ENCODE measurements around the gene DYNLRB1. TPM values are rescaled to one million over a fixed set of nuclear protein-coding genes. Genes with fewer than 3 reads are reported as not detected.

DYNLRB1 gene
- total RNA-seq, 6 donors from 2014 or later, result 77.5 to 156 (median 122) TPM

DNA sequence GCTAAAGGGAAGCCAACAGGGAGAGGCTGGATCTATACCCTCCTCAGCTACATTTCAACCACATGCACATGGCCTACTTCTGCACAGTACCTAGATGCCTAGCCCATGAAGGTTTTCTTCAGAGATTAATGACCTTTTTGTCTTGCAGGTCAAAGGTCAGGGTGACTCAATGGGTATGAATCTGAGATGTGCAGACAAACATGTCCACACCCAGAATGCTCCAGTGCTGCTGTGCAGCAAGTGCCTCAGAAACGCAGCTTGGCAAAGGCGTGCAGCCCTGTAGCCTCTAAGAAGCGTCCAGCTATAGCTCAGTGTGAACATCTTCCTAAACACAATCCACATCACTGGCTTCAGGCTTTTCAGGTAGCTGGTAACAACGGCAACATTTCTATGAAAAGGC lies 66.7 kb downstream of the DYNLRB1 start:
- ATAC-seq (ENCODE audit: low FRiP score in 2 of 2) (no peak), DNase-seq (no peak)
- H3K27ac ChIP-seq, result no peak overlapping the region
- H3K4me1 ChIP-seq, result peaks cover 0 to 18% (median 10%) of the 10 kb centered on the region in 4 donors
- no peak for TF ChIP-seq POLR2AphosphoS5 (IDR thresholded peaks at IDR 0.05)
- TF ChIP-seq, protein P1, sequence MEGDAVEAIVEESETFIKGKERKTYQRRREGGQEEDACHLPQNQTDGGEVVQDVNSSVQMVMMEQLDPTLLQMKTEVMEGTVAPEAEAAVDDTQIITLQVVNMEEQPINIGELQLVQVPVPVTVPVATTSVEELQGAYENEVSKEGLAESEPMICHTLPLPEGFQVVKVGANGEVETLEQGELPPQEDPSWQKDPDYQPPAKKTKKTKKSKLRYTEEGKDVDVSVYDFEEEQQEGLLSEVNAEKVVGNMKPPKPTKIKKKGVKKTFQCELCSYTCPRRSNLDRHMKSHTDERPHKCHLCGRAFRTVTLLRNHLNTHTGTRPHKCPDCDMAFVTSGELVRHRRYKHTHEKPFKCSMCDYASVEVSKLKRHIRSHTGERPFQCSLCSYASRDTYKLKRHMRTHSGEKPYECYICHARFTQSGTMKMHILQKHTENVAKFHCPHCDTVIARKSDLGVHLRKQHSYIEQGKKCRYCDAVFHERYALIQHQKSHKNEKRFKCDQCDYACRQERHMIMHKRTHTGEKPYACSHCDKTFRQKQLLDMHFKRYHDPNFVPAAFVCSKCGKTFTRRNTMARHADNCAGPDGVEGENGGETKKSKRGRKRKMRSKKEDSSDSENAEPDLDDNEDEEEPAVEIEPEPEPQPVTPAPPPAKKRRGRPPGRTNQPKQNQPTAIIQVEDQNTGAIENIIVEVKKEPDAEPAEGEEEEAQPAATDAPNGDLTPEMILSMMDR (IDR thresholded peaks at IDR 0.05), result no peak
- no peak for TF ChIP-seq POLR2A (IDR thresholded peaks at IDR 0.05)
- TF ChIP-seq EP300 (IDR thresholded peaks at IDR 0.05), result no peak
- no peaks in the 10 kb centered on the region for H3K9me3 ChIP-seq
- no peaks in the 10 kb centered on the region for H3K27me3 ChIP-seq
- WGBS, 2 donors, result 93 to 94% methylated on average over 4 of the region's 4 CpGs
- no peak overlapping the region for H3K4me3 ChIP-seq
- peaks cover 0 to 36% (median 0%) of the 10 kb centered on the region in 4 donors for H3K36me3 ChIP-seq

DNA sequence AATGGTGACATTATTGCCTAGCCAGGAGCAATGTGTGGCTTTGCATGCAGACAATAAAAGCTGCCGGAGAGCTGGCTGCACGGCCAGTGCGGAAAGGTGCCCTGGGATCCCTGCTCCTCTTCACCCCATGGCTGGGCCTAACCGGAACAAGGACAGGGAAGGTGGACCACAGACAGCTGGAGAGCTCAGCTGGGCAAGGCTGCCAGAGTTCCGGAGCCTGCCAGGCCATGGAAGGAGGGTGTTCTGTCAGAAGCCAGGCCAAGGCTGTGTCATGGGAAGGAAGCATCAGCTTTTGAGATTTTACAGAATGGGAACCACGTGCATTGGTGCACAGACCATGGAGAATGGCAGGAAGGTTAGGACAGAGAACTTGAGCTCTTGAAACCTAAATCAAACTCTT lies 67.3 kb downstream of the DYNLRB1 start:
- ATAC-seq (ENCODE audit: low FRiP score in 2 of 2) (no peak), DNase-seq (no peak)
- no peak for TF ChIP-seq POLR2AphosphoS5 (IDR thresholded peaks at IDR 0.05)
- no peak for TF ChIP-seq POLR2A (IDR thresholded peaks at IDR 0.05)
- no peak for TF ChIP-seq EP300 (IDR thresholded peaks at IDR 0.05)
- TF ChIP-seq, protein P1 (IDR thresholded peaks at IDR 0.05), result no peak
- WGBS, 2 donors, result 79 to 85% methylated on average over 3 to 6 of the region's 6 CpGs
- Histone ChIP-seq H3K4me1 (peaks cover 0 to 14% (median 9%) of the 10 kb centered on the region in 4 donors), H3K27ac (no peak overlapping the region), H3K9me3 (no peaks in the 10 kb centered on the region), H3K27me3 (no peaks in the 10 kb centered on the region), H3K36me3 (peaks cover 0 to 42% (median 0%) of the 10 kb centered on the region in 4 donors), H3K4me3 (no peak overlapping the region)

DNA sequence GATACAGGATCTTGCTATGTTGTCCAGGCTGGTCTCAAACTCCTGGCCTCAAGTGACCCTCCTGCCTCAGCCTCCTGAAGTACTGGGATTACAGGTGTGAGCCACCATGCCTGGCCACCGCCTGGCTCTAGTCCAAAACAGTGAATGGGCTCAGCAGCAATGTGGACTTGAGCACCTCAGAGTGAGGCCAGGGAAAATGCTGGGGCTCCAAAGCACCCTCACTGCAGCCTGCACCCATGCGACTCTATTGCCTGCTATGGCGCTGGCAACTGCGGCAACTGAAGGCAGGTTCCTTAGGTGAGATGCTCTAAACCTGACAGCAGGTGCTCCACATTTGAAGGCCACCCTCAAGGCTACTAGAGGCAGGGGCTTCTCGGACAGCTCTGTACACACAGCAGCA lies 68.8 kb downstream of the DYNLRB1 start:
- 92 to 100% methylated on average over 4 of the region's 5 CpGs for WGBS, 2 donors
- H3K27me3 ChIP-seq, result no peaks in the 10 kb centered on the region
- peaks cover 0 to 43% (median 0%) of the 10 kb centered on the region in 4 donors for H3K36me3 ChIP-seq
- no peaks in the 10 kb centered on the region for H3K9me3 ChIP-seq
- ATAC-seq (ENCODE audit: low FRiP score in 2 of 2) (no peak), DNase-seq (no peak)
- H3K4me3 ChIP-seq, result no peak overlapping the region
- peaks cover 0 to 10% (median 8%) of the 10 kb centered on the region in 4 donors for H3K4me1 ChIP-seq
- no peak overlapping the region for H3K27ac ChIP-seq
- no peak for TF ChIP-seq EP300 (IDR thresholded peaks at IDR 0.05)
- TF ChIP-seq, protein P1 (IDR thresholded peaks at IDR 0.05), result no peak
- no peak for TF ChIP-seq POLR2AphosphoS5 (IDR thresholded peaks at IDR 0.05)
- no peak for TF ChIP-seq POLR2A (IDR thresholded peaks at IDR 0.05)

DNA sequence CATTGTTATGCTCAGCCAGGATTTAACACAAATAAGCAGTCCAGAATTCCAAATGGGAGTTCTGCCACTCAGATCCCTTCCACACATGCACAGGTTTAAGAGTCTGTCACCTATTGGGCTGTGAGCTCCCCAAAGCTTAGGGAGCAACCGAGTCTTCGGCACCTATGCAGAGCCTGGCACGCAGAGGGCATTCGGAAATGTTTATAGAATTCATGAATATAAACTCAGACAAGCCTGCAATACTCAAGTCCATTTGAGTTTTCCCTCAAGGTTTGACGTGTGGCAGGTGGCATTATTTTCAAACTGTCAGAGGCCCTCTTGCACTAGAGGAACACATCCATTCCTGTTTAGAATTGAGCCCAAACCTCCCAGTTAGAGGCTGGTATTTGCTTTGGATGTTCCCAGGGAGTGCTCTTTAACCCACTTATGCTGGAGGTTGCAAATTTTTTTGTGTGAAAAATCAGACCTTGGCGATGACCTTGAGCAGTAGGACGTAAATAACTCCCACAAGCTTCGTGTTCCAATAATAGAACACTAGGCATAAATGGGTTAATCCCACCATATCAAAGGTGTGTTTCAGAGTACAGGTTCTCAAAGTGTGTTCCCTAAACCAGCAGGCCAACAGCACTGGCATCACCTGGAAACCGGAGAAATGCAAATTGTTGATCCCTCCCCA lies 70.4 kb downstream of the DYNLRB1 start:
- peaks cover 0 to 40% (median 0%) of the 10 kb centered on the region in 4 donors for H3K36me3 ChIP-seq
- peaks cover 0 to 6% (median 3%) of the 10 kb centered on the region in 4 donors for H3K4me1 ChIP-seq
- 93% methylated on average over 9 of the region's 9 CpGs for WGBS, 2 donors
- H3K9me3 ChIP-seq, result no peaks in the 10 kb centered on the region
- H3K4me3 ChIP-seq, result no peak overlapping the region
- H3K27me3 ChIP-seq, result no peaks in the 10 kb centered on the region
- H3K27ac ChIP-seq, result no peak overlapping the region
- no peak for DNase-seq
- ATAC-seq (ENCODE audit: low FRiP score in 2 of 2), result no peak
- TF ChIP-seq POLR2A (IDR thresholded peaks at IDR 0.05) (no peak), POLR2AphosphoS5 (IDR thresholded peaks at IDR 0.05) (no peak), EP300 (IDR thresholded peaks at IDR 0.05) (no peak)
- TF ChIP-seq, protein P1 (IDR thresholded peaks at IDR 0.05), result no peak

Small RNAs within 50 kb of the gene (small RNA-seq; reads per million reads assigned to genes)
- 0 reads per million in 4 donors for gene RF00019

Other genes starting within 250 kb of the DYNLRB1 start
- 10 to 100 TPM; 41.9 to 76.8 (median 58.6) TPM for gene AHCY, start 213.1 kb upstream of the DYNLRB1 start, total RNA-seq
- 10 to 100 TPM; 26.6 to 57.2 (median 45.5) TPM for gene ITCH, start 153.1 kb upstream of the DYNLRB1 start, total RNA-seq
- 100 to 1,000 TPM in 1 of 6 donors, 10 to 100 TPM in 5; 41.9 to 148 (median 71.8) TPM for gene MAP1LC3A, start 42.3 kb downstream of the DYNLRB1 start, total RNA-seq
- gene PIGU, start 160.7 kb downstream of the DYNLRB1 start, total RNA-seq, result 10 to 100 TPM in 5 of 6 donors, 1 to 10 TPM in 1; 8.0 to 17.1 (median 12.7) TPM
- gene TP53INP2, start 187.9 kb downstream of the DYNLRB1 start, total RNA-seq, result 10 to 100 TPM; 11.2 to 26.1 (median 16.5) TPM